Neural progenitor cell (in vitro differentiated cells): Measurements from ENCODE around the gene NSD1. TPM values are rescaled to one million over a fixed set of nuclear protein-coding genes. Genes with fewer than 3 reads are reported as not detected.

ENCODE experiments used
- DNase-seq: peaks from one replicate; pipeline ENCODE4 v3.0.0-alpha.2; 2016; ENCODE audit warnings: low spot score
- H2AFZ ChIP-seq: fragments of 200-600 bp; sonication (generic); replicated peaks from 2 replicates; pipeline ENCODE4 v1.6.1; 2016; ENCODE audit warnings: antibody characterized with exemption
- H3F3A ChIP-seq: fragments of 200-600 bp; sonication (generic); 2 replicates; pipeline ENCODE4 v1.6.1; 2016; ENCODE audit warnings: antibody characterized with exemption, low read depth
- H3K27ac ChIP-seq: fragments of 200-600 bp; sonication (generic); 2 replicates; pipeline ENCODE4 v1.5.1; 2016; ENCODE audit warnings: mild to moderate bottlenecking
- H3K27me3 ChIP-seq: fragments of 200-600 bp; sonication (generic); 2 replicates; pipeline ENCODE4 v1.6.1; 2016; ENCODE audit warnings: mild to moderate bottlenecking, moderate library complexity
- H3K36me3 ChIP-seq: fragments of 200-600 bp; sonication (generic); 2 replicates; pipeline ENCODE4 v1.5.1; 2016
- H3K4me1 ChIP-seq: fragments of 200-600 bp; sonication (generic); 2 replicates; pipeline ENCODE4 v1.6.1; 2016; ENCODE audit warnings: mixed run types
- H3K4me2 ChIP-seq: fragments of 200-600 bp; sonication (generic); 2 replicates; pipeline ENCODE4 v1.6.1; 2016
- H3K4me3 ChIP-seq: fragments of 200-600 bp; sonication (generic); 2 replicates; pipeline ENCODE4 v1.5.1; 2016
- H3K79me2 ChIP-seq: fragments of 200-600 bp; sonication (generic); 2 replicates; pipeline ENCODE4 v1.6.1; 2016; ENCODE audit warnings: low read depth
- H3K9ac ChIP-seq: fragments of 200-600 bp; sonication (generic); 2 replicates; pipeline ENCODE4 v1.6.1; 2016
- H3K9me3 ChIP-seq: fragments of 200-600 bp; sonication (generic); 2 replicates; pipeline ENCODE4 v1.5.1; 2016; ENCODE audit warnings: low read depth
- H4K20me1 ChIP-seq: fragments of 200-600 bp; sonication (generic); 2 replicates; pipeline ENCODE4 v1.6.1; 2016; ENCODE audit warnings: low read depth
- H3K27ac Mint-ChIP-seq: 3 replicates; pipeline ENCODE4 v1.8.0; 2021; ENCODE audit warnings: mixed read lengths
- H3K27me3 Mint-ChIP-seq: 2 replicates; pipeline ENCODE4 v1.8.0; 2022; ENCODE audit warnings: low read depth, mild to moderate bottlenecking, inconsistent platforms, moderate library complexity, mixed read lengths; ENCODE audit not compliant: insufficient read depth
- H3K36me3 Mint-ChIP-seq: 3 replicates; pipeline ENCODE4 v1.8.0; 2021; ENCODE audit warnings: mixed read lengths
- H3K4me1 Mint-ChIP-seq: 3 replicates; pipeline ENCODE4 v1.8.0; 2021; ENCODE audit warnings: mixed read lengths
- H3K4me3 Mint-ChIP-seq: 3 replicates; pipeline ENCODE4 v1.8.0; 2021; ENCODE audit warnings: mild to moderate bottlenecking, moderate library complexity, mixed read lengths
- H3K9me3 Mint-ChIP-seq: 3 replicates; pipeline ENCODE4 v1.8.0; 2020; ENCODE audit warnings: mixed read lengths
- CTCF ChIP-seq: fragments of 200-600 bp; sonication (generic); IDR thresholded peaks from 2 replicates; pipeline ENCODE4 v1.5.1; 2017; ENCODE audit warnings: antibody characterized with exemption, mild to moderate bottlenecking
- EZH2 ChIP-seq: fragments of 200-600 bp; sonication (generic); IDR thresholded peaks from 2 replicates; pipeline ENCODE4 v1.6.1; 2017; ENCODE audit warnings: antibody characterized with exemption, mild to moderate bottlenecking, moderate library complexity
- EZH2phosphoT487 ChIP-seq: fragments of 200-600 bp; sonication (generic); IDR thresholded peaks from 2 replicates; pipeline ENCODE4 v1.6.1; 2017; ENCODE audit warnings: antibody characterized with exemption
- total RNA-seq: library from RNA; depleted of rRNA; stranded (reverse); fragments of >200 nt; gene quantifications from 2 replicates; pipeline ENCODE4 v1.2.3, GENCODE V29; 2015; ENCODE audit warnings: low replicate concordance

NSD1 gene
- total RNA-seq, 1 donor from 2014 or later: 114 TPM

GRCh38 chr5:177228751-177229150 lies 95.2 kb downstream of the NSD1 start:
- no peak overlapping the region for H3K27ac ChIP-seq
- peaks cover 4% of the 10 kb centered on the region for H3K4me1 Mint-ChIP-seq
- H3K79me2 ChIP-seq: peaks cover 100% of the 10 kb centered on the region
- H3K9me3 ChIP-seq: no peaks in the 10 kb centered on the region
- peaks cover 12% of the 10 kb centered on the region for H3F3A ChIP-seq
- no peak overlapping the region for H3K4me3 Mint-ChIP-seq
- no peaks in the 10 kb centered on the region for H3K27me3 ChIP-seq
- H3K9ac ChIP-seq: no peak overlapping the region
- DNase-seq: no peak
- peaks cover 11% of the 10 kb centered on the region for H3K36me3 Mint-ChIP-seq
- H3K36me3 ChIP-seq: no peaks in the 10 kb centered on the region
- no peak overlapping the region for H3K4me2 ChIP-seq
- no peak overlapping the region for H2AFZ ChIP-seq
- peaks cover 94% of the 10 kb centered on the region for H4K20me1 ChIP-seq
- no peak overlapping the region for H3K27ac Mint-ChIP-seq
- no peaks in the 10 kb centered on the region for H3K27me3 Mint-ChIP-seq
- no peaks in the 10 kb centered on the region for H3K9me3 Mint-ChIP-seq
- TF ChIP-seq CTCF (no peak), EZH2 (no peak), EZH2phosphoT487 (no peak)
- H3K4me3 ChIP-seq: no peak overlapping the region
- no peaks in the 10 kb centered on the region for H3K4me1 ChIP-seq

- Histone ChIP-seq H3K36me3 (peaks cover 4% of the 10 kb centered on the region), H3K79me2 (peaks cover 99% of the 10 kb centered on the region), H3F3A (peaks cover 5% of the 10 kb centered on the region), H3K4me1 (no peaks in the 10 kb centered on the region), H3K9me3 (no peaks in the 10 kb centered on the region), H3K4me2 (no peak overlapping the region), H3K27ac (no peak overlapping the region), H3K27me3 (no peaks in the 10 kb centered on the region), H4K20me1 (peaks cover 92% of the 10 kb centered on the region), H3K4me3 (no peak overlapping the region), H3K9ac (no peak overlapping the region), H2AFZ (no peak overlapping the region)
- no peak for DNase-seq
- Mint-ChIP-seq H3K4me3 (no peak overlapping the region), H3K27me3 (no peaks in the 10 kb centered on the region), H3K27ac (no peak overlapping the region), H3K36me3 (peaks cover 5% of the 10 kb centered on the region), H3K9me3 (no peaks in the 10 kb centered on the region), H3K4me1 (peaks cover 4% of the 10 kb centered on the region)
- TF ChIP-seq CTCF (no peak), EZH2 (no peak), EZH2phosphoT487 (no peak)
Observed at GRCh38 chr5:177230660-177231059, 97.1 kb downstream of the NSD1 start.

- peaks cover 84% of the 10 kb centered on the region for H4K20me1 ChIP-seq
Observed at GRCh38 chr5:177231479-177232250, 98.1 kb downstream of the NSD1 start.

More at GRCh38 chr5:177231479-177232250, 98.1 kb downstream of the NSD1 start:
- Mint-ChIP-seq H3K4me1 (peaks cover 4% of the 10 kb centered on the region), H3K27me3 (no peaks in the 10 kb centered on the region), H3K27ac (no peak overlapping the region), H3K9me3 (no peaks in the 10 kb centered on the region), H3K4me3 (no peak overlapping the region), H3K36me3 (peaks cover 8% of the 10 kb centered on the region)
- no peak overlapping the region for H3K27ac ChIP-seq
- H3K4me1 ChIP-seq: no peaks in the 10 kb centered on the region
- H3K36me3 ChIP-seq: peaks cover 13% of the 10 kb centered on the region
- no peaks in the 10 kb centered on the region for H3K9me3 ChIP-seq
- H3F3A ChIP-seq: no peaks in the 10 kb centered on the region
- peaks cover 98% of the 10 kb centered on the region for H3K79me2 ChIP-seq
- no peaks in the 10 kb centered on the region for H3K27me3 ChIP-seq
- H3K9ac ChIP-seq: no peak overlapping the region
- no peak for TF ChIP-seq EZH2
- no peak for TF ChIP-seq EZH2phosphoT487
- no peak for TF ChIP-seq CTCF
- no peak overlapping the region for H3K4me2 ChIP-seq
- no peak overlapping the region for H2AFZ ChIP-seq
- DNase-seq: no peak
- no peak overlapping the region for H3K4me3 ChIP-seq
